ENCODE results near the gene PADI1.

DNA sequence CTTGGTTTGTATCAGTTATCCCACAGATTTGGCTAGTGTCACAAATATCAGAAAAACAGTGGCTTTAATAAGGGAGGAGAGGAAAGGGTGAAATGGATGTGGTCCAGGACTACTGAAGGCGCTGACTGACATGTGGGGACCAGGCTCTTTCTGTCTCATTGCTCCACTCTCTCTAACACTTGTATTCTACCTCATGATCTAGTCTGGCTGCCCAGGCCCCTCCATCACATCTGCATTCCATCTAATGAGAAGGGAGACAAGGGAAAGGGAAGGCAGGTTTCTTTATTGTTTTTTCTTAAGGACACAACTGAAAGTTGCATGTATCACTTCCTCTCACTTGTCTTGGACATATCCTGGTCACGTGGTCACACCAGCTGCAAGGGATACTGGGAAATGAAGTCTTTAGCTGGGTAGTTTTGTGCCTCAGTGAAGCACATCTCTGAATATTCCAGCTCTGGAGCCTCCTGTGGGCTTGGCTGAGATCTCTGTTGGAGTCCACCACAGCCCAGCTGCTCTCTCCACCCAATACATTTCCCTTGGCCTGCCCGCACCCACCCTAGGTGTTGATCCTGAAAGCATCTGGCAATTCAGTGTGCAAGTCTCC is 43.7 kb upstream of the PADI1 start:
- TF ChIP-seq, protein P1, sequence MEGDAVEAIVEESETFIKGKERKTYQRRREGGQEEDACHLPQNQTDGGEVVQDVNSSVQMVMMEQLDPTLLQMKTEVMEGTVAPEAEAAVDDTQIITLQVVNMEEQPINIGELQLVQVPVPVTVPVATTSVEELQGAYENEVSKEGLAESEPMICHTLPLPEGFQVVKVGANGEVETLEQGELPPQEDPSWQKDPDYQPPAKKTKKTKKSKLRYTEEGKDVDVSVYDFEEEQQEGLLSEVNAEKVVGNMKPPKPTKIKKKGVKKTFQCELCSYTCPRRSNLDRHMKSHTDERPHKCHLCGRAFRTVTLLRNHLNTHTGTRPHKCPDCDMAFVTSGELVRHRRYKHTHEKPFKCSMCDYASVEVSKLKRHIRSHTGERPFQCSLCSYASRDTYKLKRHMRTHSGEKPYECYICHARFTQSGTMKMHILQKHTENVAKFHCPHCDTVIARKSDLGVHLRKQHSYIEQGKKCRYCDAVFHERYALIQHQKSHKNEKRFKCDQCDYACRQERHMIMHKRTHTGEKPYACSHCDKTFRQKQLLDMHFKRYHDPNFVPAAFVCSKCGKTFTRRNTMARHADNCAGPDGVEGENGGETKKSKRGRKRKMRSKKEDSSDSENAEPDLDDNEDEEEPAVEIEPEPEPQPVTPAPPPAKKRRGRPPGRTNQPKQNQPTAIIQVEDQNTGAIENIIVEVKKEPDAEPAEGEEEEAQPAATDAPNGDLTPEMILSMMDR (conservative IDR thresholded peaks at IDR 0.05; ENCODE audit: low read length), result no peak
- no peak for TF ChIP-seq EZH2phosphoT487 (IDR thresholded peaks at IDR 0.05; ENCODE audit: borderline replicate concordance, low read depth, low read length)
